Colon (tissue), 2 donors: Measurements from ENCODE around the gene ATP8B4.
"Not testable (repeated sequence)": the region's sequence is repeated elsewhere in the genome, so short reads cannot be mapped to it uniquely, and the experiment has no call there.

Source experiments
- FAIRE-seq: peaks from 2 replicates; lab custom pipeline; 2012; peaks lifted over from hg19 to GRCh38; lab: Jason Lieb, UNC
- donor health status: control.
- donor health status: control.

The ATP8B4 gene

GRCh38 chr15:50109076-50109987 is 9.7 kb downstream of the ATP8B4 start:
- no peak for FAIRE-seq

GRCh38 chr15:50108461-50108860 is 10.6 kb downstream of the ATP8B4 start:
- no peak for FAIRE-seq

GRCh38 chr15:50107591-50108408 is 11.2 kb downstream of the ATP8B4 start:
- FAIRE-seq, result no peak

GRCh38 chr15:50107157-50107556 is 11.9 kb downstream of the ATP8B4 start:
- no peak for FAIRE-seq

- FAIRE-seq, result no peak
Observed at GRCh38 chr15:50106457-50106856, 12.6 kb downstream of the ATP8B4 start.

GRCh38 chr15:50100486-50100885 is 18.5 kb downstream of the ATP8B4 start:
- no peak for FAIRE-seq

- no peak for FAIRE-seq
Observed at GRCh38 chr15:50098545-50098944, 20.5 kb downstream of the ATP8B4 start.

GRCh38 chr15:50095938-50096821 is 22.9 kb downstream of the ATP8B4 start:
- no peak for FAIRE-seq

- not testable (repeated sequence) for FAIRE-seq
Observed at GRCh38 chr15:50089386-50089785, 29.6 kb downstream of the ATP8B4 start.

GRCh38 chr15:50084932-50085331 is 34.1 kb downstream of the ATP8B4 start:
- no peak for FAIRE-seq

- FAIRE-seq, result no peak
Observed at GRCh38 chr15:50083424-50084025, 35.5 kb downstream of the ATP8B4 start.

GRCh38 chr15:50082066-50082465 is 37.0 kb downstream of the ATP8B4 start:
- FAIRE-seq, result no peak

GRCh38 chr15:50077651-50078050 is 41.4 kb downstream of the ATP8B4 start:
- no peak for FAIRE-seq

- FAIRE-seq, result no peak
Observed at GRCh38 chr15:50077176-50077575, 41.9 kb downstream of the ATP8B4 start.

- FAIRE-seq, result no peak
Observed at GRCh38 chr15:50075319-50075718, 43.7 kb downstream of the ATP8B4 start.

GRCh38 chr15:50071551-50072258 is 47.3 kb downstream of the ATP8B4 start:
- FAIRE-seq, result no peak

GRCh38 chr15:50068016-50068415 is 51.0 kb downstream of the ATP8B4 start:
- no peak for FAIRE-seq

- no peak for FAIRE-seq
Observed at GRCh38 chr15:50067254-50067653, 51.8 kb downstream of the ATP8B4 start.

GRCh38 chr15:50066666-50067065 is 52.4 kb downstream of the ATP8B4 start:
- no peak for FAIRE-seq

GRCh38 chr15:50066202-50066601 is 52.8 kb downstream of the ATP8B4 start:
- no peak for FAIRE-seq

GRCh38 chr15:50065279-50065678 is 53.8 kb downstream of the ATP8B4 start:
- no peak for FAIRE-seq
